Measurements from ENCODE around the gene SYTL1.
"Not testable (repeated sequence)": the region's sequence is repeated elsewhere in the genome, so short reads cannot be mapped to it uniquely, and the experiment has no call there.

Gene SYTL1

GRCh38 chr1:27366113-27366410, 24.2 kb downstream of the SYTL1 start:
- DNase-seq, result peak; percentile 42

- DNase-seq, result peak; percentile 91
Measured at GRCh38 chr1:27366411-27367159, 24.8 kb downstream of the SYTL1 start, which contains the start of gene MAP3K6. Gene MAP3K6 (minus strand): TSS chr1:27366961. CDS start chr1:27366597, 364 bp downstream.

GRCh38 chr1:27367160-27367650, 25.4 kb downstream of the SYTL1 start:
- no peak for DNase-seq

- DNase-seq, result no peak
Measured at GRCh38 chr1:27368869-27369582, 27.2 kb downstream of the SYTL1 start.

- no peak for DNase-seq
Measured at GRCh38 chr1:27372022-27372807, 30.4 kb downstream of the SYTL1 start.

- no peak for DNase-seq
Measured at GRCh38 chr1:27372808-27373690, 31.2 kb downstream of the SYTL1 start.

GRCh38 chr1:27374362-27375086, 32.7 kb downstream of the SYTL1 start, which contains the start of gene FCN3:
Gene FCN3 (minus strand): TSS chr1:27374824. CDS start chr1:27374818, 6 bp downstream.
- no peak for DNase-seq

- no peak for DNase-seq
Measured at GRCh38 chr1:27377760-27378495, 36.1 kb downstream of the SYTL1 start.

GRCh38 chr1:27379564-27380122, 37.8 kb downstream of the SYTL1 start:
- no peak for DNase-seq

- DNase-seq, result no peak
Measured at GRCh38 chr1:27380224-27380623, 38.4 kb downstream of the SYTL1 start.

GRCh38 chr1:27380766-27381733, 39.2 kb downstream of the SYTL1 start:
- DNase-seq, result no peak

- no peak for DNase-seq
Measured at GRCh38 chr1:27381969-27382762, 40.3 kb downstream of the SYTL1 start.

GRCh38 chr1:27383039-27383605, 41.3 kb downstream of the SYTL1 start, which contains the start of gene CD164L2:
Gene CD164L2 (minus strand): TSS chr1:27383333. CDS start chr1:27383239, 94 bp downstream.
- no peak for DNase-seq

- no peak for DNase-seq
Measured at GRCh38 chr1:27383661-27384060, 41.8 kb downstream of the SYTL1 start.

- not testable (repeated sequence) for DNase-seq
Measured at GRCh38 chr1:27384797-27385196, 43.0 kb downstream of the SYTL1 start.

GRCh38 chr1:27388337-27389005, 46.6 kb downstream of the SYTL1 start:
- no peak for DNase-seq

- peak; percentile 48 for DNase-seq
Measured at GRCh38 chr1:27391511-27392095, 49.8 kb downstream of the SYTL1 start.

Measured in NCI-H226 (cell line).